GM18909 (cell line): Measurements from ENCODE around the gene CACNA1B.

Experiments
- ATAC-seq: cut with Tn5 transposase; IDR thresholded peaks from one replicate; pipeline ENCODE4 v1.9.1; 2021; ENCODE audit warnings: mild to moderate bottlenecking; ENCODE audit not compliant: unreplicated experiment, poor library complexity

CACNA1B gene

GRCh38 chr9:138066049-138066448 lies 188.5 kb downstream of the CACNA1B start:
- no peak for ATAC-seq

GRCh38 chr9:138067613-138068367 lies 190.2 kb downstream of the CACNA1B start:
- ATAC-seq, result no peak

GRCh38 chr9:138068601-138069035 lies 191.0 kb downstream of the CACNA1B start:
- no peak for ATAC-seq

- ATAC-seq, result no peak
Observed at GRCh38 chr9:138069731-138070456, 192.3 kb downstream of the CACNA1B start.

GRCh38 chr9:138070815-138071214 lies 193.2 kb downstream of the CACNA1B start:
- no peak for ATAC-seq

- ATAC-seq, result no peak
Observed at GRCh38 chr9:138071292-138071691, 193.7 kb downstream of the CACNA1B start.

- ATAC-seq, result no peak
Observed at GRCh38 chr9:138071731-138072130, 194.1 kb downstream of the CACNA1B start.

- no peak for ATAC-seq
Observed at GRCh38 chr9:138072161-138072842, 194.7 kb downstream of the CACNA1B start.

- ATAC-seq, result no peak
Observed at GRCh38 chr9:138072897-138073296, 195.3 kb downstream of the CACNA1B start.

- ATAC-seq, result no peak
Observed at GRCh38 chr9:138073408-138073807, 195.8 kb downstream of the CACNA1B start.

- no peak for ATAC-seq
Observed at GRCh38 chr9:138073808-138074207, 196.2 kb downstream of the CACNA1B start.

- ATAC-seq, result no peak
Observed at GRCh38 chr9:138074516-138074915, 196.9 kb downstream of the CACNA1B start.

- ATAC-seq, result no peak
Observed at GRCh38 chr9:138075496-138075895, 197.9 kb downstream of the CACNA1B start.

- no peak for ATAC-seq
Observed at GRCh38 chr9:138075961-138076649, 198.5 kb downstream of the CACNA1B start.

- ATAC-seq, result no peak
Observed at GRCh38 chr9:138076650-138077009, 199.0 kb downstream of the CACNA1B start.

- ATAC-seq, result no peak
Observed at GRCh38 chr9:138077126-138077525, 199.5 kb downstream of the CACNA1B start.

GRCh38 chr9:138077898-138078540 lies 200.4 kb downstream of the CACNA1B start:
- ATAC-seq, result no peak

GRCh38 chr9:138078846-138079245 lies 201.3 kb downstream of the CACNA1B start:
- no peak for ATAC-seq

- no peak for ATAC-seq
Observed at GRCh38 chr9:138080979-138081378, 203.4 kb downstream of the CACNA1B start.
